ENCODE data around the gene RBM27.

The RBM27 gene

GRCh38 chr5:146203011-146203871 lies at the start of gene RBM27:
Gene RBM27 (plus strand): TSS chr5:146203605. CDS start chr5:146203766, 161 bp downstream.
- TF ChIP-seq CTCF (IDR thresholded peaks at IDR 0.05), result no peak

GRCh38 chr5:146158255-146158654 lies 45.1 kb upstream of the RBM27 start:
- no peak for TF ChIP-seq CTCF (IDR thresholded peaks at IDR 0.05)

- TF ChIP-seq CTCF (IDR thresholded peaks at IDR 0.05), result no peak
Observed at GRCh38 chr5:146164382-146164781, 39.0 kb upstream of the RBM27 start.

GRCh38 chr5:146165460-146165859 lies 37.9 kb upstream of the RBM27 start:
- no peak for TF ChIP-seq CTCF (IDR thresholded peaks at IDR 0.05)

- no peak for TF ChIP-seq CTCF (IDR thresholded peaks at IDR 0.05)
Observed at GRCh38 chr5:146165903-146166302, 37.5 kb upstream of the RBM27 start.

- TF ChIP-seq CTCF (IDR thresholded peaks at IDR 0.05), result no peak
Observed at GRCh38 chr5:146169076-146169475, 34.3 kb upstream of the RBM27 start.

- TF ChIP-seq CTCF (IDR thresholded peaks at IDR 0.05), result no peak
Observed at GRCh38 chr5:146173597-146173996, 29.8 kb upstream of the RBM27 start.

All from LNCAP (cell line).